DOHH2 (cell line): ENCODE data around the gene TPRA1.

ENCODE experiments used
- CTCF ChIP-seq: fragments of 200-600 bp; sonication (generic); IDR thresholded peaks from one replicate; pipeline ENCODE4 v1.5.1; 2014; ENCODE audit warnings: antibody characterized with exemption, mild to moderate bottlenecking, low read depth, low read length; ENCODE audit not compliant: poor library complexity, severe bottlenecking
- EZH2phosphoT487 ChIP-seq: fragments of 200-600 bp; sonication (generic); IDR thresholded peaks from 2 replicates; pipeline ENCODE4 v1.6.1; 2017; ENCODE audit warnings: borderline replicate concordance, mild to moderate bottlenecking, antibody characterized with exemption, low read length, moderate library complexity, mixed read lengths

DNA sequence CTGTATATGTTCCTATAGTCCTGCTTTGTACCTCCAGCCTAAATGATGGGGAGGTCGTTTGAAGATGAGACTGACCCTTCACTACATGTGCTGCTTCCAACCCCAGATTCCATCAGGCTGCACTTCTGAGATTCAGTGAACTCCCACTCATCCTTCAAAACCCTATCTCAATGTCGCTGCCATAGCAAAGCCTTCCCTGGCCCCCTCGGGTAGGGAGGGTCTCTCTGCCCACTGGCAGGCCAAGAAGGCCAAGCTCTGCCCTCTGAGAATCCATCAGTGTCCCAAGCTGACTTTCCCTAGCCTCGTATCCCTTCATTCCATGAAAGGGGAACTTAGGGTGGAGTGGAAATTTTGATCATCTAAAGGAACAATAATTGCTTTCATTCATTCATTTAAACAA is 35.4 kb downstream of the TPRA1 start:
- TF ChIP-seq CTCF (no peak), EZH2phosphoT487 (no peak)
